GM10248 (cell line): Measurements from ENCODE around the gene SMOC1.

Experiments
- CTCF ChIA-PET: fragments of 300-600 bp; sonication (Branson Sonifier 250); formaldehyde crosslinking; extraction: SDS; loops from one replicate; lab custom pipeline; 2021; ENCODE audit warnings: antibody characterized with exemption; lab: Yijun Ruan, JAX
- POLR2A ChIA-PET: fragments of 350-650 bp; sonication (Branson Sonifier 250); formaldehyde crosslinking; extraction: SDS; loops from one replicate; lab custom pipeline; 2020; ENCODE audit warnings: antibody characterized with exemption; lab: Yijun Ruan, JAX
- DNase-seq: peaks from one replicate; pipeline ENCODE4 v3.0.0; 2012; ENCODE audit errors: extremely low spot score
- CTCF ChIP-seq: IDR thresholded peaks from 2 replicates; pipeline ENCODE4 v1.5.1; 2012; ENCODE audit warnings: mild to moderate bottlenecking, low read depth; ENCODE audit errors: extremely low read depth, missing control alignments, control extremely low read depth

SMOC1 gene

DNA sequence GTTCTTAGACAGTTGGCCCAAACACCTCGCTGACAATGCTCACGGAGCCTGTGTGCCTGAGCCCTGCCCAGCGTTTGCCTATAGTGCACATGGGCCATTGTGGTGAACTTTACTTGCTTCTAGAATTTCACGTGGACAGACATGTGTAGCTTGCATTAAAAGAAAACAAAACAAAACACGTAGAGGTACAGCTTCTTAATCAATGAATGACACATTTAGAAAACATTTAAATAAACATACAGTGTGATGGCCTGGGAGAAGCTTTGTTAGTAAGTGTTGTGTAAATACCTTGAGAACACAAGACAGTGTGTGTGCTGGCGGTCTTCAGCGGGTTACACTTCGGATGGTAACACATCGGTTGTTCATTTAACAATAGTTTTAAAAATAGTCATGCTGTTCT, 38.1 kb downstream of the SMOC1 start:
- no peak for TF ChIP-seq CTCF
- CTCF ChIA-PET = interaction anchor here (1.1 kb wide), 1 partner anchor 11 kb away, joined by 3 read pairs; no protein-coding TSS in a partner anchor
- DNase-seq = no peak
- POLR2A ChIA-PET = no interaction called here

- no peak for TF ChIP-seq CTCF
- POLR2A ChIA-PET = no interaction called here
These were observed 40.6 kb downstream of the SMOC1 start for GRCh38 chr14:69919815-69920214.

DNA sequence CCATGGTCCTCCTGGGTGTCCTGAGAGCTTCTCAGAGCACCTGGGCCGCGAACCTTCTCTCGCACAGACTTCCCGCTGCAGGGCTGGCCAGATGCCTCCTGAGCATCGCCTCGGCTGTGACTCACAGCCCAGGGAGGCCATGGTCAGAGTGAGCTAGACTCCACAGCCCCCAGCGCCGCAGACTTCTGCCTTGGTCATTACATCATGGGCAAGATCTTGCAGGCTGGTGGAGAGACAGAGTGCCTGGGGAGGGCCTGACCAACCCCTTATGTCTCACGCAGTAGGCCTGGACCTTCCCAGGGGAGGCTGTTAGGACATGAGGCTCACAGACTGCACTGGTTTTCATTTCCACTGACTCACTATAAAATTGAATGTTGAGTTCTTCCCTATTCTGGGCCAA, 41.8 kb downstream of the SMOC1 start:
- ChIA-PET CTCF (no interaction called here), POLR2A (no interaction called here)
- TF ChIP-seq CTCF = no peak
- DNase-seq = no peak

More at GRCh38 chr14:69919815-69920214, 40.6 kb downstream of the SMOC1 start:
- DNase-seq = no peak
- CTCF ChIA-PET = no interaction called here

- ChIA-PET POLR2A (no interaction called here), CTCF (interaction anchor here (1.4 kb wide), 1 partner anchor 9 kb away, joined by 4 read pairs; no protein-coding TSS in a partner anchor)
- no peak for TF ChIP-seq CTCF
- DNase-seq = no peak
These were observed 43.0 kb downstream of the SMOC1 start for GRCh38 chr14:69922198-69922597.

DNA sequence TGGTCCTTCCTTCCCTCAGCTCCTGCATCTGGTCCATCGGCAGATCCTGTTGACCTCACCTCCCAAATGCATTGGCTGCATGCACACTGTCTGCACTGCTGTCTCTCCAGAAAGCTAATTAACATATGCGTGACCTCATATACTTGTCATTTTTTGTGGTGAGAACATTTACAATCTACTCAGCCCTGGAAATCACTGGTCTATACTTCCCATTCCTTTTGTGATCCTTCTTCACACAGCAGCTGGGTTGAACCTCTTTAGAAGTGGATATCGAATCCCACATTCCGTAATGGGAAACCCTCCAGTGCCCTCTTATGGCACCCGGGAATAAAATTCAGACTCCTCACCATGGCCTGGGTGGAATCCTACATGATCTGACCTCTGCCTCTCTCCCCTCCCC, 45.0 kb downstream of the SMOC1 start:
- no peak for TF ChIP-seq CTCF
- CTCF ChIA-PET = no interaction called here
- POLR2A ChIA-PET = no interaction called here
- DNase-seq = no peak

GRCh38 chr14:69928111-69928523, 48.9 kb downstream of the SMOC1 start:
- no peak for TF ChIP-seq CTCF
- CTCF ChIA-PET = interaction anchor here (0.8 to 1.3 kb wide), 2 partner anchors 11 to 16 kb away, joined by 3 read pairs; no protein-coding TSS in a partner anchor
- DNase-seq = no peak
- POLR2A ChIA-PET = no interaction called here
